HFF-Myc (cell line): Measurements from ENCODE around the gene BPIFB2.
A peak's percentile ranks its signal among the peaks of the same experiment; 100 is the strongest.

ENCODE experiments used
- DNase-seq: peaks from one replicate; pipeline ENCODE4 v3.0.0-alpha.2; 2011; ENCODE audit warnings: low read depth; ENCODE audit errors: extremely low read depth
- H3K4me3 ChIP-seq: replicated peaks from 2 replicates; pipeline ENCODE4 v1.5.1; 2011; ENCODE audit warnings: low read depth, mild to moderate bottlenecking, control low read depth, low read length
- TF ChIP-seq, protein P1 (sequence below): IDR thresholded peaks from 2 replicates; pipeline ENCODE4 v1.5.1; 2012; ENCODE audit warnings: mild to moderate bottlenecking, low read depth, low read length, control low read depth; ENCODE audit errors: missing control alignments

Gene BPIFB2

DNA sequence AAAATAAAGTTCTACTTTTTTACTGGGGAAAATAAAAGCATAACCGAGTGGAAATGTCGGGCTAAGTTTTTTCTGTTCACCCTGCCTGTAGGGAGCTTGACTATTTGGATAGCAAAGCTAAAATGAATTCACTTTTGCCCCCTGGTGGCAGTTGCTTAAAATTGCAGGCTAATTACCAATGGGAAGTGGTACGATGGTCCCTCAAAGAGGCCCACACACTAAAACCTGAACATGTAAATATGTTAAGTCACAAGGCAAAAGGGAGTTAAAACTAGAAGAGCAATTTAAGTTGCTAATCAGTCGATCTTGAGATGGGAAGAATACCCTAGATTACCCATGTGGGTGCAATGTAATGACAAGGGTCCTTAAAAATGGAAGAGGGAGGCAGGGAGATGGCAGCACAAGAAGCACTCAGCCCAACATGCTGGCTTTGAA is 2.4 kb upstream of the BPIFB2 start:
- DNase-seq = peak; percentile 0
- TF ChIP-seq, protein P1, sequence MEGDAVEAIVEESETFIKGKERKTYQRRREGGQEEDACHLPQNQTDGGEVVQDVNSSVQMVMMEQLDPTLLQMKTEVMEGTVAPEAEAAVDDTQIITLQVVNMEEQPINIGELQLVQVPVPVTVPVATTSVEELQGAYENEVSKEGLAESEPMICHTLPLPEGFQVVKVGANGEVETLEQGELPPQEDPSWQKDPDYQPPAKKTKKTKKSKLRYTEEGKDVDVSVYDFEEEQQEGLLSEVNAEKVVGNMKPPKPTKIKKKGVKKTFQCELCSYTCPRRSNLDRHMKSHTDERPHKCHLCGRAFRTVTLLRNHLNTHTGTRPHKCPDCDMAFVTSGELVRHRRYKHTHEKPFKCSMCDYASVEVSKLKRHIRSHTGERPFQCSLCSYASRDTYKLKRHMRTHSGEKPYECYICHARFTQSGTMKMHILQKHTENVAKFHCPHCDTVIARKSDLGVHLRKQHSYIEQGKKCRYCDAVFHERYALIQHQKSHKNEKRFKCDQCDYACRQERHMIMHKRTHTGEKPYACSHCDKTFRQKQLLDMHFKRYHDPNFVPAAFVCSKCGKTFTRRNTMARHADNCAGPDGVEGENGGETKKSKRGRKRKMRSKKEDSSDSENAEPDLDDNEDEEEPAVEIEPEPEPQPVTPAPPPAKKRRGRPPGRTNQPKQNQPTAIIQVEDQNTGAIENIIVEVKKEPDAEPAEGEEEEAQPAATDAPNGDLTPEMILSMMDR = peak; percentile 62
- no peak overlapping the region for H3K4me3 ChIP-seq

- H3K4me3 ChIP-seq = no peak overlapping the region
- no peak for DNase-seq
- TF ChIP-seq, protein P1 = no peak
Measured at GRCh38 chr20:33005908-33006775, 1.4 kb upstream of the BPIFB2 start.

DNA sequence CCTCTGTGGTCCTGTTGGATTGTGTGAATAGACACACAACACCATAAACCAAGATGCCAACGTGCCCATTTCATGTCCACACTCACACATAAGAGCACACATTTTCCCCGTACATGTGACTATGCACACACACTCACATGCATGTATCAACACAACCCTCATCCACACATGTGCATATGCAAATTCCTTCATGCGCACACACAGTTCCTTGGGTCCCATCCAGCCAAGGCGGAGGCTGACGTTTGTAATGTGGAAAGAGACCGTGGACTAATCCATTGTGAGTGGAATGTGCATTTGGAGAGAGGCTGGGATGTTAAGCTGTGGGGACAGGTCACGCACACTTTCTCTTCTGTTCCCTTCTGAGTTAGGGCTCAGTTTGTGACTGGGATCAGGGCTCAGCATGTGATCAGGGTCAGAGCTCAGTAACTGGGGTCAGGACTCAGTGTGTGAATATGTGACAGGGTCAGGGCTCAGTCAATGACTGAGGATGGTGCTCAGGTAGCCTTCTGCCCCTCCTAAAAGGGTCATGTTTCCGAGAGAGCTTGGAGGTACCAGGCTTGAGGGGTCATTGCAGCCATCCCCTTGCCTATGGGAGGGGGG is 628 bp upstream of the BPIFB2 start:
- TF ChIP-seq, protein P1 = no peak
- H3K4me3 ChIP-seq = no peak overlapping the region
- no peak for DNase-seq

DNA sequence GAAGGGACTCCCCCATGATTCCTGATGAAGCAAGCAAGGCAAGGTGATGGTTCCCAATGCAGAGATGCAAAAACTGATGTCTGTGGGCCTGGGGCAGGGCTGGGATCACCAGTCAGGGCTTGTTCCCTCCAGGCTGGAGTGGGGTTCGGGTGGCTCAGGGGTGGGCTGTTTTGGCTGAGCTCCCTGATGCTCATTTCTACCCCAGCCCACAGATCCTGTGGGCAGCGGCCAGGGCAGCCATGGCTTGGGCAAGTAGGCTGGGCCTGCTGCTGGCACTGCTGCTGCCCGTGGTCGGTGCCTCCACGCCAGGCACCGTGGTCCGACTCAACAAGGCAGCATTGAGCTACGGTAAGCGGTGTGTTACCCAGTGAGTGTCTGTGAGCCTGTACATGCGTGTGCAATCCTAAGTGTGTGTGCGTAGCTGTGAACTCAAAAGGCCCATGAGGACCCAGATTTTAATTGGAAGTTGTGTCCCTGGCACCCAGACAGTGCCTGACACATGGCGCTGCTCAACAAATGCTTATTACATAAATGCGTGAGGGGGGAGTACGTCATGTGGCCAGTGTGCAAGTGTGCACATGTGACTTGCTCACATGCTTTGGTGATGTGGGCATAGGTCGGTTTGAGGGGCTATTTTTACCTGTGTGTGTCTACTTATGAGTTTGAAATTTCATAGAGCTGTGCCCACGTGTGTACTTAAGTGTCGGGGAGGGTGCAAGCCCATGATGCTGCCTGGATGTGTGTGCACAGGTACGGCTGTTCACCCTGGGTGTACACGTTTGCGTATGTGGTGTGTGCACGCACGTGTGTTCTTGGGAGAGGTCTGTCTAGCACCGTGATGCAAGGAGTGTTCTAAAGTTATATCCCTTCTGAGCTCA is 1.1 kb downstream of the BPIFB2 start:
- TF ChIP-seq, protein P1 = no peak
- H3K4me3 ChIP-seq = no peak overlapping the region
- DNase-seq = no peak

DNA sequence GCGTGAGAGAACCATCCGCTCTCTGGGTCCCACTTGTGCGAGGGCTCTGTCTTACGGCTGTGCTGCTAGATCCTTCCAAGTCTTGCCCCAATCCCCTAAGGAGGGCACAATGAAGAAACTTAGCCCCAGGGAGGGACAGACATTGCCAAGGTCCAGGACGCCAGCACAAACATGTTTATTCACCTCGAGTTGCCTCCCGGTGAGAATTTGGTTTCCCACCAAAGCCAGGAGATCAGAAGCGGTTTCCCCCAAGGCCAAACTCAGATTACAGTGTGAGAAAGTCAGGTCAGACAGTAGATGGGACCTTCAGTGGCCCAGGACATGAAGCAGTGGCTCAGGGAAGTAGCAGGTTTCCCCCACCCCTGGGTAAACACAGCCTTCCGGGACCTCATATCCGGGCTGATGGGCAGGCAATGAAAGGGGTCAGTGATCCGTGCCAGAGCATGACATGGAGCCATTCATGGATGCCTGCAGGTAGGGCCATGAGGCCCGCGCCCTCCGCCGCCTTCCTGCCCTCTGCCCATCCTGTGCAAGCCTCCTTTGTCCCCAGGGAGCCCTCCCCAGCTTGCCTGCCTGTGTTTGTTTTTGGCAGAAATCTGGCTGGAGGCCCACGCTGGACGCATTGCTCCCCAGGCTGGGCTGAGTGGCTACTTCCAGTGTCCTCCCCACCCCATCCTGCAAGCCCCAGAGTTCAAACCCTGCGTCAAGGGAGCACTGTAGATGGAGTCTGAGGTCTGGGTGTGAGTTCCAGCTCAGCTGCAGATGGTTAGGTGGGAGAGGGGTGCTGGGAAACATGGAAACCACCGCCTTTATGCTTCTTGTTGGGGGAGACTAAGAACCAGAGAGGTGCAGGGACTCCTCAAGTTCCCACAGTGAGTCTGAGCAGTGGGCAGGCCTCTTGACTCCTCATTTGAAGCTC is 2.0 kb downstream of the BPIFB2 start:
- TF ChIP-seq, protein P1 = no peak
- H3K4me3 ChIP-seq = no peak overlapping the region
- no peak for DNase-seq

- TF ChIP-seq, protein P1 = no peak
- H3K4me3 ChIP-seq = no peak overlapping the region
- no peak for DNase-seq
Measured at GRCh38 chr20:33010133-33010504, 2.6 kb downstream of the BPIFB2 start.
